ENCODE measurements around the gene ATRNL1. TPM values are rescaled to one million over a fixed set of nuclear protein-coding genes. Genes with fewer than 3 reads are reported as not detected.
A peak's percentile ranks its signal among the peaks of the same experiment; 100 is the strongest.
"Not testable (repeated sequence)": the region's sequence is repeated elsewhere in the genome, so short reads cannot be mapped to it uniquely, and the experiment has no call there.

Gene ATRNL1
- polyA plus RNA-seq, 3 donors: not detected

DNA sequence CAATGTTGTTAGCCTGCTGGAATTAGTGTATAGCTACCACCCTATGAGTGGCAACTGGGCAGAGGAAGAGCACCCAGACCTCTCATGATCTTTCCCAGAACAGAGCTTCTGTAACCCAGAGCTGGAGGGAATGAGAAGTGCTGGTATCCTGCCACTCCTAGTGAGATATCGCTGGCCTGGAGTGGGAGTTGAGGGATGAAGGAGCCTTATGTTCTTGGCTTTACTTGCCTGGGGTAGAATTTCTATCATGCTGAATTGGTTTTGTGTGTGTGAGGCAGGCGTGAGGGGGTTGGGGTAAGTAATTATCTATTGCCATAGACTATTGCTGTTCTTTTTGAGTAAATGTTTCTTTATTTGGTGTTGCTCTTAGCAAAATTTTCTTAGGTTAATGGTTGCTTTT lies 146.6 kb downstream of the ATRNL1 start:
- TF ChIP-seq, protein P1, sequence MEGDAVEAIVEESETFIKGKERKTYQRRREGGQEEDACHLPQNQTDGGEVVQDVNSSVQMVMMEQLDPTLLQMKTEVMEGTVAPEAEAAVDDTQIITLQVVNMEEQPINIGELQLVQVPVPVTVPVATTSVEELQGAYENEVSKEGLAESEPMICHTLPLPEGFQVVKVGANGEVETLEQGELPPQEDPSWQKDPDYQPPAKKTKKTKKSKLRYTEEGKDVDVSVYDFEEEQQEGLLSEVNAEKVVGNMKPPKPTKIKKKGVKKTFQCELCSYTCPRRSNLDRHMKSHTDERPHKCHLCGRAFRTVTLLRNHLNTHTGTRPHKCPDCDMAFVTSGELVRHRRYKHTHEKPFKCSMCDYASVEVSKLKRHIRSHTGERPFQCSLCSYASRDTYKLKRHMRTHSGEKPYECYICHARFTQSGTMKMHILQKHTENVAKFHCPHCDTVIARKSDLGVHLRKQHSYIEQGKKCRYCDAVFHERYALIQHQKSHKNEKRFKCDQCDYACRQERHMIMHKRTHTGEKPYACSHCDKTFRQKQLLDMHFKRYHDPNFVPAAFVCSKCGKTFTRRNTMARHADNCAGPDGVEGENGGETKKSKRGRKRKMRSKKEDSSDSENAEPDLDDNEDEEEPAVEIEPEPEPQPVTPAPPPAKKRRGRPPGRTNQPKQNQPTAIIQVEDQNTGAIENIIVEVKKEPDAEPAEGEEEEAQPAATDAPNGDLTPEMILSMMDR (IDR thresholded peaks at IDR 0.05): no peak
- 71% methylated on average over 1 of the region's 2 CpGs for WGBS (ENCODE audit: insufficient coverage)
- H3K4me1 ChIP-seq (ENCODE audit: control insufficient read depth in 1 of 2, insufficient read depth in 2 of 2, low read length in 2 of 2): no peaks in the 10 kb centered on the region
- H3K4me1 Mint-ChIP-seq: no peaks in the 10 kb centered on the region
- intact Hi-C loops (cut with micrococcal nuclease): no loop called here
- H3K79me2 ChIP-seq (ENCODE audit: insufficient read depth, low read length): no peaks in the 10 kb centered on the region
- no peaks in the 10 kb centered on the region for H3K27me3 ChIP-seq (ENCODE audit: control insufficient read depth in 2 of 2, insufficient read depth in 2 of 2, low read length in 2 of 2)
- H3K36me3 ChIP-seq (replicated peaks in 1 of 2; ENCODE audit: control insufficient read depth in 1 of 2, insufficient read depth in 2 of 2, low read length in 2 of 2): no peaks in the 10 kb centered on the region
- H3K4me3 ChIP-seq (replicated peaks in 1 of 3; ENCODE audit: low read depth in 2 of 3, low read length in 3 of 3): no peak overlapping the region
- no peaks in the 10 kb centered on the region for H3K9me3 ChIP-seq (replicated peaks in 1 of 2; ENCODE audit: control insufficient read depth in 1 of 2, insufficient read depth in 1 of 2, low read length in 2 of 2)
- H3K27me3 Mint-ChIP-seq (ENCODE audit: low read depth in 3 of 3): peaks cover 0 to 1% (median 0%) of the 10 kb centered on the region in 3 donors
- H3K4me2 ChIP-seq (replicated peaks; ENCODE audit: extremely low read depth, low read length, poor library complexity, severe bottlenecking): no peak overlapping the region
- H3K27ac Mint-ChIP-seq: peak overlapping the region in 1 of 7 donors; percentile 2
- no peak overlapping the region for H3K4me3 Mint-ChIP-seq
- no peak overlapping the region for H3K27ac ChIP-seq (ENCODE audit: low read depth in 1 of 2, low read length in 2 of 2)
- H4K20me1 ChIP-seq (ENCODE audit: insufficient read depth, low read length): no peaks in the 10 kb centered on the region
- no peak overlapping the region for H2AFZ ChIP-seq (ENCODE audit: insufficient read depth, low read depth, low read length, poor library complexity, severe bottlenecking)
- no peaks in the 10 kb centered on the region for H3K9me3 Mint-ChIP-seq
- no peaks in the 10 kb centered on the region for H3K36me3 Mint-ChIP-seq
- H3K9ac ChIP-seq (ENCODE audit: insufficient read depth, low read length, poor library complexity, severe bottlenecking): no peak overlapping the region
- DNase-seq: no peak

DNA sequence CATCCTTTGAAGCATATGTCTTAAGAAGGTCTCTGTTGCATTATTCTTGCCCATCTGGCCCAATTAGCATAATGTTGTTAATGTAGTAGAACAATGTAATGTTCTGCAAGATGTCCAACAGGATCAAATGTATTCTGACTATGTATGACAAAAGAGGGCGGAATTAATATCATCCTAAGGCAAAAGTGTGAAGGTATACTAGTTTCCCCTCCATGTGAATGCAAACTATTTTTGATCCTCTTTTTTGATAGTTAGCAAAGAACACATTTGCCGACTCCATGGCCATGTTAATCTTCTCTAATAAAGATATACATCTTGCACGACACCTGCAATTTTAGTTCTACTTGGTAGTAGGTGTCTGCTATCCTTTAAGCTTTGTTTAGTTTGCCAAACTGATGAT lies 157.6 kb downstream of the ATRNL1 start:
- DNase-seq: no peak
- H3K79me2 ChIP-seq (ENCODE audit: insufficient read depth, low read length): no peaks in the 10 kb centered on the region
- WGBS (ENCODE audit: insufficient coverage): no CpG with 5 or more reads among the region's 3 CpGs
- no peak overlapping the region for H3K9ac ChIP-seq (ENCODE audit: insufficient read depth, low read length, poor library complexity, severe bottlenecking)
- no peaks in the 10 kb centered on the region for H3K36me3 ChIP-seq (replicated peaks in 1 of 2; ENCODE audit: control insufficient read depth in 1 of 2, insufficient read depth in 2 of 2, low read length in 2 of 2)
- no peaks in the 10 kb centered on the region for H3K36me3 Mint-ChIP-seq
- H3K27me3 ChIP-seq (ENCODE audit: control insufficient read depth in 2 of 2, insufficient read depth in 2 of 2, low read length in 2 of 2): no peaks in the 10 kb centered on the region
- no peak overlapping the region for H3K27ac Mint-ChIP-seq
- H3K4me1 Mint-ChIP-seq: no peaks in the 10 kb centered on the region
- H3K27ac ChIP-seq (ENCODE audit: low read depth in 1 of 2, low read length in 2 of 2): no peak overlapping the region
- no peak overlapping the region for H3K4me3 ChIP-seq (replicated peaks in 1 of 3; ENCODE audit: low read depth in 2 of 3, low read length in 3 of 3)
- no peak overlapping the region for H2AFZ ChIP-seq (ENCODE audit: insufficient read depth, low read depth, low read length, poor library complexity, severe bottlenecking)
- no peaks in the 10 kb centered on the region for H4K20me1 ChIP-seq (ENCODE audit: insufficient read depth, low read length)
- H3K4me1 ChIP-seq (ENCODE audit: control insufficient read depth in 1 of 2, insufficient read depth in 2 of 2, low read length in 2 of 2): no peaks in the 10 kb centered on the region
- H3K4me2 ChIP-seq (replicated peaks; ENCODE audit: extremely low read depth, low read length, poor library complexity, severe bottlenecking): no peak overlapping the region
- H3K9me3 ChIP-seq (replicated peaks in 1 of 2; ENCODE audit: control insufficient read depth in 1 of 2, insufficient read depth in 1 of 2, low read length in 2 of 2): no peaks in the 10 kb centered on the region
- peaks cover 0 to 2% (median 1%) of the 10 kb centered on the region in 3 donors for H3K27me3 Mint-ChIP-seq (ENCODE audit: low read depth in 3 of 3)
- peaks cover 0 to 8% (median 3%) of the 10 kb centered on the region in 7 donors for H3K9me3 Mint-ChIP-seq
- intact Hi-C loops (cut with micrococcal nuclease): no loop called here
- H3K4me3 Mint-ChIP-seq: no peak overlapping the region
- TF ChIP-seq, protein P1 (IDR thresholded peaks at IDR 0.05): no peak

DNA sequence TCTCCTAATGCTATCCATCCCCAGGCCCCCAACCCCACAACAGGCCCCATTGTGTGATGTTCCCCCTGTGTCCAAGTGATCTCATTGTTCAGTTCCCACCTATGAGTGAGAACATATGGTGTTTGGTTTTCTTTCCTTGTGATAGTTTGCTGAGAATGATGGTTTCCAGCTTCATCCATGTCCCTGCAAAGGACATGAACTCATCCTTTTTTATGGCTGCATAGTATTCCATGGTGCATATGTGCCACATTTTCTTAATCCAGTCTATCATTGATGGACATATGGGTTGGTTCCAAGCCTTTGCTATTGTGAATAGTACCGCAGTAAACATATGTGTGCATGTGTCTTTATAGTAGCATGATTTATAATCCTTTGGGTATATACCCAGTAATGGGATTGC lies 160.6 kb downstream of the ATRNL1 start:
- H3K4me2 ChIP-seq (replicated peaks; ENCODE audit: extremely low read depth, low read length, poor library complexity, severe bottlenecking); H3K4me3 Mint-ChIP-seq; H3K36me3 ChIP-seq (replicated peaks in 1 of 2; ENCODE audit: control insufficient read depth in 1 of 2, insufficient read depth in 2 of 2, low read length in 2 of 2); H3K27me3 Mint-ChIP-seq (ENCODE audit: low read depth in 3 of 3); DNase-seq; H3K4me1 ChIP-seq (ENCODE audit: control insufficient read depth in 1 of 2, insufficient read depth in 2 of 2, low read length in 2 of 2); H3K27ac Mint-ChIP-seq; H3K9me3 ChIP-seq (replicated peaks in 1 of 2; ENCODE audit: control insufficient read depth in 1 of 2, insufficient read depth in 1 of 2, low read length in 2 of 2); H3K27me3 ChIP-seq (ENCODE audit: control insufficient read depth in 2 of 2, insufficient read depth in 2 of 2, low read length in 2 of 2); H3K27ac ChIP-seq (ENCODE audit: low read depth in 1 of 2, low read length in 2 of 2); H3K4me3 ChIP-seq (replicated peaks in 1 of 3; ENCODE audit: low read depth in 2 of 3, low read length in 3 of 3); intact Hi-C loops (cut with micrococcal nuclease); H3K36me3 Mint-ChIP-seq; H4K20me1 ChIP-seq (ENCODE audit: insufficient read depth, low read length); H2AFZ ChIP-seq (ENCODE audit: insufficient read depth, low read depth, low read length, poor library complexity, severe bottlenecking); H3K79me2 ChIP-seq (ENCODE audit: insufficient read depth, low read length); H3K4me1 Mint-ChIP-seq; H3K9ac ChIP-seq (ENCODE audit: insufficient read depth, low read length, poor library complexity, severe bottlenecking): not testable (repeated sequence)
- peaks cover 0 to 16% (median 5%) of the 10 kb centered on the region in 7 donors for H3K9me3 Mint-ChIP-seq
- WGBS (ENCODE audit: insufficient coverage): no CpG with 5 or more reads among the region's 1 CpG

All from CD14-positive monocyte (primary cell).